HepG2 (cell line): ENCODE measurements around the gene PRKG1. TPM values are rescaled to one million over a fixed set of nuclear protein-coding genes. Genes with fewer than 3 reads are reported as not detected.
A peak's percentile ranks its signal among the peaks of the same experiment; 100 is the strongest.

Experiments used
- ATAC-seq: fragments of 200-7000 bp; cut with Tn5 transposase; 3 replicates; pipeline ENCODE4 v1.9.1; 2020; ENCODE audit warnings: mild to moderate bottlenecking, moderate library complexity
- BruUV-seq: library from RNA; stranded (reverse); fragments of 400-500 nt; replicated peaks from 2 replicates; lab custom pipeline; 2021; lab: Mats Ljungman, UMichigan
- CTCF ChIA-PET: fragments of 300-600 bp; formaldehyde crosslinking; extraction: SDS; loops from one replicate; lab custom pipeline; 2021; ENCODE audit warnings: low total read pairs, inconsistent platforms, low intra/inter-chr PET ratio; lab: Yijun Ruan, JAX
- POLR2A ChIA-PET: fragments of 350-600 bp; sonication (Branson Sonifier 250); formaldehyde crosslinking; loops from one replicate; lab custom pipeline; 2020; ENCODE audit warnings: antibody characterized with exemption, inconsistent platforms; lab: Yijun Ruan, JAX
- DNase-seq: peaks from one replicate; pipeline ENCODE4 v3.0.0-alpha.2; 2015; ENCODE audit warnings: low spot score
- FAIRE-seq: peaks from 3 replicates; lab custom pipeline; 2011; peaks lifted over from hg19 to GRCh38; lab: Jason Lieb, UNC
- H2AFZ ChIP-seq: one replicate; pipeline ENCODE4 v1.6.1; 2011; ENCODE audit warnings: low read length, inconsistent platforms
- H3K27ac ChIP-seq: fragments of 300-600 bp; 3 replicates; pipeline ENCODE4 v1.8.0; 2011; ENCODE audit warnings: mixed run types, mild to moderate bottlenecking, mixed read lengths, low read length, inconsistent platforms; ENCODE audit not compliant: insufficient read depth; ENCODE audit errors: extremely low read length
- H3K27me3 ChIP-seq, 2 experiments: fragments of 200-600 bp in 1 of 2; 2 replicates in 1 of 2; 3 replicates in 1 of 2; pipeline versions ENCODE4 v1.6.0 to v1.8.0; 2011; ENCODE audit warnings: low read length in 2 of 2, mild to moderate bottlenecking in 2 of 2, moderate library complexity in 2 of 2, inconsistent platforms in 1 of 2; ENCODE audit not compliant: insufficient read depth in 2 of 2, control insufficient read depth in 1 of 2
- H3K36me3 ChIP-seq, 2 experiments: fragments of 200-600 bp in 1 of 2; replicated peaks in 1 of 2; 2 replicates in 1 of 2; 3 replicates in 1 of 2; pipeline versions ENCODE4 v1.5.1 to v1.8.0; 2011; ENCODE audit warnings: low read length in 2 of 2, inconsistent platforms in 1 of 2; ENCODE audit not compliant: insufficient read depth in 2 of 2, control insufficient read depth in 1 of 2
- H3K4me1 ChIP-seq: 2 replicates; pipeline ENCODE4 v1.5.1; 2012; ENCODE audit warnings: low read length, inconsistent platforms; ENCODE audit not compliant: insufficient read depth
- H3K4me2 ChIP-seq: 2 replicates; pipeline ENCODE4 v1.6.0; 2011; ENCODE audit warnings: low read depth, low read length, inconsistent platforms
- H3K4me3 ChIP-seq, 3 experiments: fragments of 200-600 bp in 1 of 3; sonication (generic), shearing (Covaris generic) in 1 of 3; replicated peaks in 1 of 3; 2 replicates each; pipeline ENCODE4 v1.5.1; 2011 to 2016; ENCODE audit warnings: low read length in 3 of 3, inconsistent platforms in 2 of 3, low read depth in 2 of 3, mild to moderate bottlenecking in 2 of 3, control low read depth in 1 of 3, mixed read lengths in 1 of 3; ENCODE audit not compliant: insufficient read depth in 1 of 3
- H3K79me2 ChIP-seq: one replicate; pipeline ENCODE4 v1.6.1; 2011; ENCODE audit warnings: low read length, inconsistent platforms; ENCODE audit not compliant: insufficient read depth
- H3K9ac ChIP-seq: 2 replicates; pipeline ENCODE4 v1.6.0; 2011; ENCODE audit warnings: mild to moderate bottlenecking, low read depth, low read length, inconsistent platforms; ENCODE audit not compliant: insufficient read depth
- H3K9me3 ChIP-seq: 2 replicates; pipeline ENCODE4 v1.5.1; 2012; ENCODE audit warnings: mild to moderate bottlenecking, low read length
- H4K20me1 ChIP-seq: 2 replicates; pipeline ENCODE4 v1.6.0; 2011; ENCODE audit warnings: inconsistent platforms, mild to moderate bottlenecking, low read length, moderate library complexity; ENCODE audit not compliant: insufficient read depth
- CEBPB ChIP-seq: IDR thresholded peaks from 2 replicates; pipeline ENCODE4 v1.6.1; 2011; ENCODE audit warnings: low read depth, low read length, improper control_type of control experiment, borderline replicate concordance
- CHCHD3 ChIP-seq: sonication (generic); formaldehyde crosslinking; IDR thresholded peaks from 2 replicates; pipeline ENCODE4 v1.8.0; 2022; ENCODE audit warnings: mild to moderate bottlenecking, missing genetic modification reagents, moderate library complexity
- FOXA3 ChIP-seq: IDR thresholded peaks from 2 replicates; pipeline ENCODE4 v1.6.1; 2016; ENCODE audit warnings: missing genetic modification reagents, missing compliant biosample characterization
- GATAD1 ChIP-seq: IDR thresholded peaks from 2 replicates; pipeline ENCODE4 v1.6.1; 2016; ENCODE audit warnings: missing genetic modification reagents, missing compliant biosample characterization
- GATAD2A ChIP-seq: IDR thresholded peaks from 2 replicates; pipeline ENCODE4 v1.6.1; 2016
- MAF1 ChIP-seq: sonication (generic); formaldehyde crosslinking; IDR thresholded peaks from 2 replicates; pipeline ENCODE4 v1.5.0; 2020; ENCODE audit warnings: missing genetic modification reagents, borderline replicate concordance
- MEIS2 ChIP-seq: sonication (generic); formaldehyde crosslinking; IDR thresholded peaks from 2 replicates; pipeline ENCODE4 v1.9.0; 2021; ENCODE audit warnings: mild to moderate bottlenecking, missing genetic modification reagents
- RARG ChIP-seq: sonication (generic); formaldehyde crosslinking; IDR thresholded peaks from 2 replicates; pipeline ENCODE4 v1.4.0; 2020; ENCODE audit warnings: low read depth, mild to moderate bottlenecking, missing genetic modification reagents
- RORA ChIP-seq: sonication (generic); formaldehyde crosslinking; IDR thresholded peaks from 2 replicates; pipeline ENCODE4 v1.5.0; 2020; ENCODE audit warnings: mild to moderate bottlenecking, missing genetic modification reagents, moderate library complexity
- SATB2 ChIP-seq: sonication (generic); formaldehyde crosslinking; IDR thresholded peaks from 2 replicates; pipeline ENCODE4 v1.5.0; 2020; ENCODE audit warnings: missing genetic modification reagents
- ZNF282 ChIP-seq: fragments of 450-650 bp; IDR thresholded peaks from 2 replicates; pipeline ENCODE4 v1.6.1; 2018; ENCODE audit not compliant: partially characterized antibody
- ZNF629 ChIP-seq: sonication (generic); formaldehyde crosslinking; conservative IDR thresholded peaks from 2 replicates; pipeline ENCODE4 v1.5.0; 2020; ENCODE audit warnings: missing genetic modification reagents
- ZNF670 ChIP-seq: sonication (generic); formaldehyde crosslinking; IDR thresholded peaks from 2 replicates; pipeline ENCODE4 v1.8.0; 2022; ENCODE audit warnings: mild to moderate bottlenecking, missing genetic modification reagents, borderline replicate concordance
- ZNF678 ChIP-seq: sonication (generic); formaldehyde crosslinking; IDR thresholded peaks from 2 replicates; pipeline ENCODE4 v1.4.0; 2020; ENCODE audit warnings: mild to moderate bottlenecking, missing genetic modification reagents
- ZNF747 ChIP-seq: sonication (generic); formaldehyde crosslinking; IDR thresholded peaks from 2 replicates; pipeline ENCODE4 v1.8.1; 2023; ENCODE audit warnings: missing genetic modification reagents, mild to moderate bottlenecking, borderline replicate concordance
- WGBS: methylation state at CpG from one replicate; pipeline ENCODE4 v1.1.6; 2017; ENCODE audit warnings: low lambda C conversion rate; 5-methylcytosine and 5-hydroxymethylcytosine counted together
- in situ Hi-C: cut with HindIII; loops from 2 replicates; pipeline ENCODE4 v1.10.0; 2017; ENCODE audit warnings: low pct_unique_long_range_greater_than_20kb; ENCODE audit not compliant: extremely low pct_ligation_motif_present
- intact Hi-C: fragments of 100-400 bp; cut with micrococcal nuclease; formaldehyde crosslinking; loops from one replicate; pipeline ENCODE4 v1.10.0; 2022; ENCODE audit not compliant: unreplicated experiment
- polyA plus RNA-seq, 8 experiments: library from polyadenylated mRNA; depleted of rRNA in 3 of 8; stranded (reverse) in 7 of 8; unstranded in 1 of 8; fragments of >200 nt; fragmentation: Illumina TruSeq in 4 of 8; extraction: Trizol in 4 of 8; gene quantifications; 2 replicates each; pipeline versions ENCODE4 v1.2.1 to v1.2.3, GENCODE V29; 2011 to 2016; ENCODE audit warnings: low read depth in 4 of 8, missing spikeins in 1 of 8, mixed read lengths in 1 of 8; ENCODE audit not compliant: insufficient read depth in 1 of 8
- total RNA-seq, 5 experiments: library from RNA; depleted of rRNA; stranded (reverse); fragments of >200 nt; fragmentation: Illumina TruSeq; extraction: Trizol; gene quantifications; 2 replicates each; pipeline ENCODE4 v1.2.3, GENCODE V29; 2016; ENCODE audit warnings: low read depth in 1 of 5
- TF ChIP-seq, protein P1 (sequence below): sonication (generic); formaldehyde crosslinking; IDR thresholded peaks from 2 replicates; pipeline ENCODE4; 2020; ENCODE audit warnings: missing genetic modification reagents, mild to moderate bottlenecking, borderline replicate concordance
- TF ChIP-seq, protein P2 (sequence below), 2 experiments: fragments of 450-650 bp in 1 of 2; sonication (generic) in 1 of 2; formaldehyde crosslinking; IDR thresholded peaks; 2 replicates each; pipeline versions ENCODE4 v1.5.0 to v1.8.0; 2020 to 2022; ENCODE audit warnings: mild to moderate bottlenecking in 1 of 2, missing genetic modification reagents in 1 of 2

PRKG1 gene
- total and polyA plus RNA-seq, 2 of the 13 experiments (the other 11 are each of a cell fraction or from before 2014, with no cell fraction given): 0.01 TPM; not detected in 1

DNA sequence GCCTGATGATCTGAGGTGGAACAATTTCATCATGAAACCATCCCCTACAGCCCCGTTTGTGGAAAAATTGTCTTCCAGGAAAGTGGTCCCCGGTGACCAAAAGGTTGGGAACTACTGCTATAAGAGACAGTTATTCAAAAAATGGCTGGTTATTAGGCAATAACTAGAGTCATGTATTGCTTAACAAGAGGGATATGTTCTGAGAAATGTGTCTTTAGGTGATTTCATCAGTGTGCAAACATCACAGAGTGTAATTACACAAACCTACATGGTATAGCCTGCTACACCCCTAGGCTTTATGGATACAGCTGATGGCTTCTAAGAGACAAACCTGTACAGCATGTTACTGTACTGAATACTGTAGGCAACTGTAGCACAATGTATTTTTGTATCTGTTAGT lies 696.4 kb downstream of the PRKG1 start:
- Histone ChIP-seq H3K27me3 (no peaks in the 10 kb centered on the region; a peak in 1 of 5 replicates), H3K9ac (no peak overlapping the region), H3K36me3 (no peaks in the 10 kb centered on the region), H3K4me2 (no peak overlapping the region), H3K27ac (no peak overlapping the region), H3K4me1 (no peaks in the 10 kb centered on the region), H3K9me3 (no peaks in the 10 kb centered on the region), H3K4me3 (no peak overlapping the region), H3K79me2 (no peaks in the 10 kb centered on the region), H4K20me1 (no peaks in the 10 kb centered on the region), H2AFZ (no peak overlapping the region)
- FAIRE-seq: no peak
- POLR2A ChIA-PET: no interaction called here
- intact Hi-C loops: no loop called here
- in situ Hi-C loops: no loop called here
- DNase-seq: peak; percentile 1
- TF ChIP-seq MAF1 (no peak), ZNF670 (no peak), SATB2 (no peak), ZNF678 (no peak), ZNF747 (CRISPR knock-in tag) (no peak), GATAD1 (CRISPR knock-in tag) (no peak), RORA (CRISPR knock-in tag) (no peak), ZNF282 (no peak), FOXA3 (CRISPR knock-in tag) (no peak), RARG (CRISPR knock-in tag) (no peak), ZNF629 (CRISPR knock-in tag) (no peak), MEIS2 (CRISPR knock-in tag) (no peak), CEBPB (peak; percentile 78), GATAD2A (CRISPR knock-in tag) (no peak), CHCHD3 (CRISPR knock-in tag) (no peak)
- TF ChIP-seq, protein P1, sequence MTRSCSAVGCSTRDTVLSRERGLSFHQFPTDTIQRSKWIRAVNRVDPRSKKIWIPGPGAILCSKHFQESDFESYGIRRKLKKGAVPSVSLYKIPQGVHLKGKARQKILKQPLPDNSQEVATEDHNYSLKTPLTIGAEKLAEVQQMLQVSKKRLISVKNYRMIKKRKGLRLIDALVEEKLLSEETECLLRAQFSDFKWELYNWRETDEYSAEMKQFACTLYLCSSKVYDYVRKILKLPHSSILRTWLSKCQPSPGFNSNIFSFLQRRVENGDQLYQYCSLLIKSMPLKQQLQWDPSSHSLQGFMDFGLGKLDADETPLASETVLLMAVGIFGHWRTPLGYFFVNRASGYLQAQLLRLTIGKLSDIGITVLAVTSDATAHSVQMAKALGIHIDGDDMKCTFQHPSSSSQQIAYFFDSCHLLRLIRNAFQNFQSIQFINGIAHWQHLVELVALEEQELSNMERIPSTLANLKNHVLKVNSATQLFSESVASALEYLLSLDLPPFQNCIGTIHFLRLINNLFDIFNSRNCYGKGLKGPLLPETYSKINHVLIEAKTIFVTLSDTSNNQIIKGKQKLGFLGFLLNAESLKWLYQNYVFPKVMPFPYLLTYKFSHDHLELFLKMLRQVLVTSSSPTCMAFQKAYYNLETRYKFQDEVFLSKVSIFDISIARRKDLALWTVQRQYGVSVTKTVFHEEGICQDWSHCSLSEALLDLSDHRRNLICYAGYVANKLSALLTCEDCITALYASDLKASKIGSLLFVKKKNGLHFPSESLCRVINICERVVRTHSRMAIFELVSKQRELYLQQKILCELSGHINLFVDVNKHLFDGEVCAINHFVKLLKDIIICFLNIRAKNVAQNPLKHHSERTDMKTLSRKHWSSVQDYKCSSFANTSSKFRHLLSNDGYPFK: no peak
- TF ChIP-seq, protein P2, sequence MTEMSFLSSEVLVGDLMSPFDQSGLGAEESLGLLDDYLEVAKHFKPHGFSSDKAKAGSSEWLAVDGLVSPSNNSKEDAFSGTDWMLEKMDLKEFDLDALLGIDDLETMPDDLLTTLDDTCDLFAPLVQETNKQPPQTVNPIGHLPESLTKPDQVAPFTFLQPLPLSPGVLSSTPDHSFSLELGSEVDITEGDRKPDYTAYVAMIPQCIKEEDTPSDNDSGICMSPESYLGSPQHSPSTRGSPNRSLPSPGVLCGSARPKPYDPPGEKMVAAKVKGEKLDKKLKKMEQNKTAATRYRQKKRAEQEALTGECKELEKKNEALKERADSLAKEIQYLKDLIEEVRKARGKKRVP (CRISPR knock-in tag; IDR thresholded peaks at IDR 0.05): peak in 1 of 2 experiments; percentile 48; a peak in 1 of 4 replicates
- 0% methylated on average over 2 of the region's 2 CpGs for WGBS
- no peak; the same call in 2 of the 3 replicates for ATAC-seq
- no TSS peak for BruUV-seq
- CTCF ChIA-PET: no interaction called here
